ENCODE measurements around the gene RPS27L. TPM values are rescaled to one million over a fixed set of nuclear protein-coding genes. Genes with fewer than 3 reads are reported as not detected.

The RPS27L gene
- 89.3 and 173 TPM in 2 replicates for total RNA-seq (2014; rRNA removed)
- polyA plus RNA-seq (2012): 719 TPM

DNA sequence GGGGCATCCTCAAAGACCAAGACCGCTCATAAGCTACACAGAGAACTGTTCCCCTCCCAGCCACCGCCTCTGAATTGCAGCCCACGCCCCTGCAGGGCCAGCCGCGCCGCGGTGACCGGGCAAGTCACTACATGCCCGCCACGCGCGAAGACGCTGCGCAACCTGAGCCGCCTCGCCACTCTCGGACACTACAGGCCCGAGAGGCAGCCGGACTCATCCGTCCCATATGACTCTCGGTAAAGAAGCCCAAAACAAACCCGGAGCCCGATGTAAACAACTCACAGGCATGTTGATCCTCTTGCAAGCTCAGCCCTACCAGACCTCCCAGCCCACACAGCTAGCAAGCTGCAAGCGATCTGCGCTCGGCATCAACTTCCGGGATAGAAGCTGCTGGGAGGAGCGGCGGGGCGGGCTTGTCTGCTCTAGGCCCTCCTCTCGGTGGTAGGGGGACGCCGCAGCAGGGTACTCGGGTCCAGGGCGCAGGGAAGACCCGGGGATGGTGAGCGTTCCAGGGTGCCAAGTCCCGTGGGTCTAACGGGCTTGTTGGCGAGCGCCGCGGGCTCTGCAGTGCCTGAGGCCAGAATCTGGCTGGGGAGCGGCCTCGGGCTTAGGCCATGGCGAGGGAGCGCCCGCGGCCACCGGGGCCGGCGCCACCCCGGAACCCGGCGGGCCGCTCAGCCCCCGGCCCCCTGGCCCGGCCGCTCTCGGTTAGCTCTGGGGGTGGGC lies at the start of gene RPS27L:
TSS of gene RPS27L (minus strand) at position 360 of the 726 bp plus-strand sequence. CDS start at position 288, 72 bp downstream.
- peak; percentile 93 for DNase-seq (ENCODE audit: low read depth)

DNA sequence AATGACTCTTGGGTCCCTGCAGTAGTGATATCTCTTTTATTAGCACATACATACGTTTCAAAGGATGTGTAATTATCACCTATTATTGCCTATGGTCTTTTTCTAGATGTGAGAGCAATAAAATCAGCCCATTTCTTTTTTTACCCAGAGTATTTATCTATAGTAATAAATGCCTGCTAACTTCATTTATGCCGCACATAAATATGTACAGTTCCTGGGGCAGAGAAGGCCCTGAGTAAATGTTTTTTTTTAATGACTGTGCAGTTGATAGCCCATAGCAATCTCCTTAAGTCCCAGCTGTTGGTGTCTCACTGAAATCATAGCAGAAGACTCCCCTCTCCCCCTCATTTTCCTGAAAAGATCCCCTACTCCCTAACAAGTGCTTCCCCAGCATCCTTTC lies 48.8 kb upstream of the RPS27L start:
- DNase-seq (ENCODE audit: low read depth): no peak

DNA sequence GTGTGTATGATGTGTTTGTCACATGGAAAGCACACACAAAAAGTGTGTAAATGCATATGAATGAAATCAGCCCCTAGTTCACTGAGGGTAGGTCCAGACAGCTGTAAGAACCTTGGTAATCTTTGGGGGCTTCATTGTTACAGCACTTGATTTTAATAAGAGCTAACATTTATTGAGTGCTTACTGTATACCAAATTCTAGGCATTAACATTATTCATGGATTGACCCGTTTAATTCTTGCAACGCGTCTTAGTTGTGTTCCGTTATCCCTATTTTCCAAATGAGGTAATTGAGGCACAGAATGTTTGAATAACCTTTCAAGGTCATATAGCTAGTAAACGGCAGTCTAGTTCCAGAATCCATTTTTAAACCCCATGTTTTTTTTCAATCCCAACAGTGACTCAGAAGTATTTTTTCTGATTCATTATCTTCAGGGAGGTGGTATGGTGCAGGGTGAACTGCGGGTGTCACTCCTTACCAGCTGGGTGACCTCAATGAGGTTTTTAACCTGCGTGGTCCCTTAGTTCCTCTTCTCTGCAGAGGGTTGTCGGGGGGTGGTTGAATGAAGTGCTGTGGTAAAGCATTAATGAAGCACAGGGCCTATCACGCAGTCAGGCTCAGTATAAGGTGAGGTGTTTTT lies 46.3 kb upstream of the RPS27L start:
- DNase-seq (ENCODE audit: low read depth): peak; percentile 60

DNA sequence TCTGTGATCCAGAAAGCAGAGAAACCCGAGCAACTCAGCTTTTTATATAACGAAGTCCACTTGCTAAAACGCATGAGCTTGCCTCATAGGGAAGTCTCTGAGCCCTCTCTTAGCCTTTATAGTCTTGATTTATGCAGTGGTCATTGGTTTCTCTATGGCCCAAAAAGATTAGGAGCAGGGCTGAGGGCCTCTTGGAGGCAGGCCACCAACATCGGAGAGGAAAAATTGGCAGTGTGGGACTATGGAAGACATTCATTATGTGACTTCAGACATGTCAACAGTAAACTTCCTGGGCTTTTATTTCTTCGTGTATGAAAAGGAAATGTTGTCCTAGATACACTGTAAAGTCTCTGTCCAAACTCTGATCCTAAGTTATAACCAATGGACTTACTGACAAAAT lies 45.6 kb upstream of the RPS27L start:
- DNase-seq (ENCODE audit: low read depth): no peak

DNA sequence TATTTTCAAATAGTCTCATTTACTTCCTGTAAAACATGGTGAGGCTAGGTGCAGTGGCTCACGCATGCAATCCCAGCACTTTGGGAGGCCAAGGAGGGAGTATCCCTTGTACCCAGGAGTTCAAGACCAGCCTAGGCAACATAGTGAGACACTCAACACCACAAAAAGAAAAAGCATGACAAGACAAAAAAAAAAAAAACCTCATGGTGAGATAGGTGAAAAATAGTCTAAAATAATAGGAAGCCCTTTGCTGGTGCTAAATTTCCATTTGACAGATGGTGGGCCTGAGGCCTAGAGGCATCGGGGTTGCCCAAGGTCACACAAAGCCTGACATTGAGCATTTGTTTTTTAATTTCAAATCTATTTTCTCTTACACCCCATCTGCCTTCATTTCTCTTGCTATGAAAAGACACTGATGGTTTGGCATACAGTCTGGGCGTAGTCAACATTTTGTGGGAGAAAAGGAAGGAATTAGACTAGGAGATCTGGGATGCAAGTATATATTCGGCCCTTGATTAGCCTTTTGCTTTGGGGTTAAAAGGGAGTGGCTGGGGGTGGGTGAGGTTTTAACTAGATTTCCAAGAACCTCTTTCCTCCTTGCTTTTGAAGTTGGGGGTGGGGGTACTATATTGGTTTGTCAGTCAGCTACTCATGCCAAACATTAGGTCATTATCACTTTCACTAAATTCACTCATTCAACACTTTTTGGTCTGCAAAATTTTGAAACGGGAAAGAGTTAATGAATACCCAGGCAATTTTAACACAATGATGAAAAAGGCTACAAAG lies 43.4 kb upstream of the RPS27L start:
- DNase-seq (ENCODE audit: low read depth): no peak

DNA sequence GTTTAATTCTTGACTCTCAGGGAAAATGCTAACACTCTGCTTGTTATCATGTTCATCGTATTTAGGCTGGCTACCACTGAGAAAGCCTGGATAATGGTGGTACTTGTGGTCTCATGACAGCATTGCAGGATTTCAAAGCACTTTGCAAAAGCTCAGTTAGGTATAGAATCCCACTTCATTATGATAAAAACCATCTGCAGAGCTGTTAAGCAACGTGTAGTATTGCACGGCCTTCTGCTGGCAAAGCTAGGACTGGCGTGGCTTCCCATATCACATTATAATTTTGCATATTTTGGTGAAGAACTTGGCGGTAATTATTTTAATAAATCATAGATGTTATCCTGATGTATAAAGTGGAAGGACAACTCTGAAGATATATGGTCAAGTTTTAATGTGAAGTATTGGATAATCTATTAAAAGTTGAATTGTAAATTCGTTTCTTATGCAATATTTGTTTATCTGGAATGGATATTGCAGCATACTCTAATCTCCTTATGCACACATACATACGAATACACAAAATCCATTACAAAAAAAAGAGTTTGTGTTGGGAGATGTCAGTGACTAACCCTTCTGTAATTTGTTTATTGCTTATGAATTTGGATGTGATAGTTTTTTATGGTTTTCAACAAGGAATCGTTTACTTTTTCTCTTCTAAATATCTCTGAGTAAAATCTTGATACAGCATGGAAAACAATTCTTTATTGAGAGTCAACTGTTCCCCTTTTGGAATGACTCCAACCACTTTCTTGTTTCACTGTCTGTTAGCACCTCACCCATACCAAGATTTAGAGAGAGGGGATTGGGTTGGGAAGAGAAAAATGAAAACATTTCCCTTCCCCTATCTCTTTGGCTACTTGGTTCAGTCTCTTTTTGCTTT lies 41.3 kb upstream of the RPS27L start:
- no peak for DNase-seq (ENCODE audit: low read depth)

DNA sequence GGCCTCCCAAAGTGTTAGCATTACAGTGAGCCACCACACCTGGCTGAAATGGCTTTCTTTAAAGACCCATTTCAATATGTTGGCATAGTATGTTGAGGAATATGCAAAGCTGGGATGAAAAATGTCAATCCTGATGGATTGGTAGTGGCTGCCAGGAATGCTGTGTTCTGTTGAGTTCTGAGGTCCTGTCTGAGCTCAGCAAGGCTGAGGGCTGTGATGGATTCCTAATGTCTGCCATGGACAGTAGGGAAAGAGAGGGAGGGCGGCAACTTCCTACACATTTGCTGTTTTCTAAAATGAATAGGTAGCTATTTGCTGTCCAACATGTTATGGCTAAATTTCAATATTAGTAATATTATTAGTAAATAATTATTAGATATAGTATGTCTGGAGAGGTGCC lies 40.3 kb upstream of the RPS27L start:
- DNase-seq (ENCODE audit: low read depth): no peak

DNA sequence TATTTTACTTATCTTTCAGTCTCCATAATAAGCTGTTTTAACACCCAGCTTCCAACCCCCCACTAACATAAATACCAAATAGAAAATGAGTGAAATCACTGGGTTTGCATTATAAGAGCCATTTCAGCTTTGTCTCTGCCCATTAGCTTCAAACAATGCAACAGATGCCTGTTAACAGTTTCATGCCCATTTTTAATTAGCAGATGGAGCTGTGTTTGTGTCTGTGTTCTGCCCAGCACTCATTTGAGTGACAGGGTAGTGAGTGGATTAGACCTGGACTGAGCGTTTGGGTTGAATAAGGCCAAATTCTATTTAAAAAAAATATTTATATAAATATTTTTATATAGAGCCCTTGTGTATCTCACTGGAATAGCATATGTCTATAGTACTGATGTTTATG lies 39.6 kb upstream of the RPS27L start:
- DNase-seq (ENCODE audit: low read depth): no peak

DNA sequence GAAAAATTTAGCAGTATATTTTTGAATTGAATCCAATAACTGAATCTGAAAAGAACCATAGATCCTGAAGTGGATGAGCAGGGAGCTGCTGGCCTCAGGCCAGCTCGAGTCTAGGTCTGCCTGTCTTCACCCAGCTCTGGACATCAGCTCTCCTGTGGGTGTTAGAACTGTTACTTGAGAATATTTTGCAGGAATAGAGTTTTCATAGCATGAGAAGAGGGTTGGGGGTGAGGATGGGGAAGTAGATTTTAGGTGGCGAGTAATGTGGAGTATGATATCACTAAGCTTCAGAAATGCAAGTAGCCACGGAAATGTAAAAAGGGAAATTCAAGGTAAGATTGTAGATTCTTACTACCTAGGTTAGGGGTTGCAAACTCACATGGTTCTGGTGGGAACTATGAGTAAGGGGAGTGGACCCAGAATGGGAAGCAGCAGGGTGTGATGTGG lies 38.3 kb upstream of the RPS27L start:
- no peak for DNase-seq (ENCODE audit: low read depth)

DNA sequence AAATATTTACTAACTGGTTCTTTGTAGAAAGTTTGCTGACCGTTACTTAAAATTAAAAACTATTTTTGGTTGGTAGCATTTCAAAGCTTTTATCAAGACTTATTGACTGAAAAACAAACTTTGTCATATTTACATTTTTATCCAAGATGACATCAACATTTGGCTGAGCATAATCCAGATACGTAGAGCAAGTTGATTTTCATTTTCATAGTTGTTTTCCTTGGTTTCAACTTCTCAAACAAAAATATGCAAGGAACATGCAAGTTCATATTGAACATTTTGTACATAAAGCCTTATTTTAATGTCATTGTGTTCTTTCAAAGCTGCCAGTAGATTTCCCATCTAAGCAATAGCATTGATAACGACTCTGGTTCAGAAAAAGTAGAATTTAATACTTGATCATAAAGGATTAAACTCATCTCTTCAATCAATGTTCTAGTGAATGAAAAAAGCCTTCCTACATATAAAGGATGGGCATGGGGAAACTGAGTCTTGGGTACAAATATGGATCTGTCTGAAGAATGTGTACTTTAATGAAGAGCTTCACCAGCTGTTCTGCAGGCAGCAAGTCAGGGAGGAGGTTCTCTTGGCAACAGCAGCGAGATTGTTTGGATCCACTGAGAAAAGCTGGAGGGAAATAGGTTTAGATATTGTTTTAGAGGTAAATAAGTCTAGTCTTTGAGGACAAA lies 37.7 kb upstream of the RPS27L start:
- DNase-seq (ENCODE audit: low read depth): no peak

DNA sequence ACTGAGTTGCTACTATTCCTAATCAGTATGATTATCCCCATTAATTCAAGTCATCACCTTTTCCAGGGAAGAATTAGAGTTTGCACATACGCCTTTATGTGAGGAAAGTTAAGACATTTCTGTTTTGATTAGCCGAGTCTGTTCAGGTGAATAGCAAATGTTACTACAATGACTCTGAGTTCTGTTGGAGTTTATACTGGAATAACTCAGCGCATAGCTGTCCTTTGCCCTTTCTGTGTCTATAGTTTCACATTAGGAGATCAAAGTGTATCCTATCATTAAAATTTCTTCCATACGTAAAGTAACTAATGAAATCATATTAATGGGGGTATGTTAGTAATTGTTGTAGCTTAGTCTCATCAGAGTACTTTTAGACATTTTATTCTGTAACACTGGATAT lies 37.0 kb upstream of the RPS27L start:
- DNase-seq (ENCODE audit: low read depth): no peak

DNA sequence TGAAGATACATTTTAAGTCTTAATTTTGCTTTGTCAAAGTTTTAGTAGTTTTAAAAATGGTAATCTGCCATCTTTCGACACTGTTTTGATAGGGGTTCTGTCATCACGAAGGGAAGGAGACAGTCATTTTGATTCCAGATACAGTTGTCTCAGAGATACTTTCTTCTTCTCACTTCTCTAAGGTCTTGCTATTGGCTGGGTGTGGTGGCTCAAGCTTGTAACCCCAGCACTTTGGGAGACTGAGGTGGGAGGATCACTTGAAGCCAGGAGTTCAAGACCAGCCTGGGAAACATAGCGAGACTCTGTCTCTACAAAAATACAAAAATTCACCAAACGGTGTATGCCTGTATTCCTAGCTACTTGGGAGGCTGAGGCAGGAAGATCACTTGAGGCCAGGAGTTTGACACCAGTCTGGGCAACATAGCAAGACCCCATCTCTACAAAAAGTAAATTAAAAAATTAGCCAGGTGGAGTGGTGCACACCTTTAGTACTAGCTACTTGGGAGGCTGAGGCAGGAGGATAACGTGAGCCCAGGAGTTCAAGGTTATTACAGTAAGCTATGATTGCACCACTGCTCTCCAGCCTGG lies 35.4 kb upstream of the RPS27L start:
- no peak for DNase-seq (ENCODE audit: low read depth)

DNA sequence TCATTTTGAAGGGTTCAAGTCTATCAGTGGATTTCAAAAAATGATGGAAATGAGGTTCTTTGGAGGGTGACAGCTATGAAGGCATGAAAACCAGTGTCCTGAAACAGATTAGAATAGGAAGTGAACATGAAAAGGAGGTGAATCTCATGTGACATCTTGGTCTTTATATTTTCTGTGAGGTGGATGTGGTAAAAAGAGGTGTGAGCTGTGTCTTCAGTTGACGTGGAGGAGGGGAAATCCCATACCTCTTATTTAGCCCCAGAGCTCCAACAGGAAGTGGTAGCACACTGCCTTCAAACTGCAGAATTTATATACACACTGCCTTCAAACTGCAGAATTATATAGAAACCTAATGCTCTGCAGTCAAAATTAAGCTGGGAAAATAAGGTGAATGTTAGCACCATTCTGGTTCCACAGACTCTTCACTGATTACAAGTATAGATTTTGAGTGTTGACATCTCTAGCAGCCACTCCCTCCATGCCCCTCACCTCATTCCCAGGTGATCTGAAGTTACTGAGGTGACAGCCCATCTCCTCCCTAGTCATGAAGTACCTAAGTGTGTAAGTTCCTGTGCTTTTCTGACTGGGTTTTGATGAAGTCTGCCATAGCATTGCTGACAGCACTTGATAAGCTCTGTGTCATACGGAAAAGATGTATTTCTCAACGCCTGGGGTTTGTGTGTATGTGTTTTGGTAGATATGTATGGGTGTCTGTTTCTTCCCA lies 34.8 kb upstream of the RPS27L start:
- DNase-seq (ENCODE audit: low read depth): no peak

DNA sequence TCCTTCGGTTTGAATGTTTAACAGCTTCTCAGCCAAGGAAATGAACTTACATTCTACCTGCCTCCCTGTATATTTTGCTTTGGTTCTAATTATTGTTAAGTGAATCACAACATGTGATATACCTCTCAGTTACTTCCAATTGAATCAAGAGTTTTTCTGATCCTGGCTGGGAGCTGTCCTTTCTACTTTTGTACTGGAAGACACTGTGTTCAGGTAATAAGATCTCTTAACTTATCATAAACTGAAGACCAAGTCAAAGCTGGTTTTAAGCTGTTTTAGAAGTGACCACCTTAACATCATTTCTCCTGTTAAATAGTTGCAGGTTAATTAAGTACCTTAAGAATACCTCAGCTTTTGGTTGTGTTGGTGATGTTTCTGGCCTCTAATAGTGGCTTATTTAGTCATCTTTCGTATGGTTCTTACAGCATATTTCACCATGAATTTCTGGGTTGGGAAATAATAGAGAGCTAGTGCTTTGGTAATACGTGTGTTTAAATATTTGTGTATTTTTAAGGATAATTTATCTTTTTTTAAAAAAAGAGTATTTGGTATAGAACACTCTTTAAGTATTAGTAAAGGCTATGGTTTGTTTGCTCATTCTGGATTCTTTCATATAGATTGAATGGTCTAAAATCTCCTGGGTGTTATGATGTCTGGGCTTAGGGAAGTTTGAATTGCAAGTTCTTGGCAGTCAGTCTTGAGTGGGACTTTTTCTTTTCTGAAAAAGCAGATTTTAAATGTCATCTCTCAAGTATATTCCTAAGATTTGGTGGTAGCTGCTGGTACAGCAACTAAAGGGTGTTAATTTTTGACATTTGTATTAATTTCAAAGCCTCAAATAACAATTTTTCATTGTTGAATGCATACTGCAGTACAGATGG lies 33.7 kb upstream of the RPS27L start:
- DNase-seq (ENCODE audit: low read depth): no peak

DNA sequence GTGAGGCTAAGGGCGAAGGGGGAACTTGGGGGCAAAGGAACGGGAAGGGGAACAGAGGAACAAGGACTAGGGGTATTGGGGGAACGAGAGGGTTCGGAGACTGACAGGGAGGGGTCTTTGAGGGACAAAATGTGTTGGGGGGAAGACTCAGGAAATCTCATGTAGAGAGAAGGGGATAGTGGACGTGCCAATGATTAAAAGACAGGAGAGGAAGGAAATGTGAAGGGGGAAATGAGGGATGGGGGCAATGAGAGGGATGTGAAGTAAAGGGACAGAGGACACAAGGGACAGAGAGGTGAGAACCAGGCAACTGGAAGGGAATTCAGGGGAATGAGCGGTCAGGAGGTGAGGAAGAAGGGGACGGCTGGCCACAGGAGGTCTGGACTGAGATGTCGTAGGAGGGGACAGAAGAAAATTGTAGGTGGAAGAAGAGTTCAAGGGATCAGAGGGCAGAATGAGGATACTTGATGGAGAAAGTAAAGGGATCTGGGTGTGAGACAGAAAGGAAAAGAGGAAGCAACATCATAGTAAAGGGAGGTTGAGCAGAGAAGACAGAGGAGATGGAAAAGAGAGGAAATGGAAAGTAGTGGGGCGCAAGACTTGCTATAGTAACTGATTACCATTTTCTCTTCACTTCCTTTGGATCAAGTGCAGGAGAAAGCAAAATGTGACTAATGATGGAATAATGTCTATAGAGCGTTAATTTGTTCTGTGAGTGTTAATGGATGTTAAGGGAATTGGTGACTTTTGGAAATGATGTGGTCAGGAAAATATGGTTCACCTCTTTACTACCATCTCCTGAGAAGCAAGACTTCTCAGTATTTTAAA lies 32.9 kb upstream of the RPS27L start:
- no peak for DNase-seq (ENCODE audit: low read depth)

DNA sequence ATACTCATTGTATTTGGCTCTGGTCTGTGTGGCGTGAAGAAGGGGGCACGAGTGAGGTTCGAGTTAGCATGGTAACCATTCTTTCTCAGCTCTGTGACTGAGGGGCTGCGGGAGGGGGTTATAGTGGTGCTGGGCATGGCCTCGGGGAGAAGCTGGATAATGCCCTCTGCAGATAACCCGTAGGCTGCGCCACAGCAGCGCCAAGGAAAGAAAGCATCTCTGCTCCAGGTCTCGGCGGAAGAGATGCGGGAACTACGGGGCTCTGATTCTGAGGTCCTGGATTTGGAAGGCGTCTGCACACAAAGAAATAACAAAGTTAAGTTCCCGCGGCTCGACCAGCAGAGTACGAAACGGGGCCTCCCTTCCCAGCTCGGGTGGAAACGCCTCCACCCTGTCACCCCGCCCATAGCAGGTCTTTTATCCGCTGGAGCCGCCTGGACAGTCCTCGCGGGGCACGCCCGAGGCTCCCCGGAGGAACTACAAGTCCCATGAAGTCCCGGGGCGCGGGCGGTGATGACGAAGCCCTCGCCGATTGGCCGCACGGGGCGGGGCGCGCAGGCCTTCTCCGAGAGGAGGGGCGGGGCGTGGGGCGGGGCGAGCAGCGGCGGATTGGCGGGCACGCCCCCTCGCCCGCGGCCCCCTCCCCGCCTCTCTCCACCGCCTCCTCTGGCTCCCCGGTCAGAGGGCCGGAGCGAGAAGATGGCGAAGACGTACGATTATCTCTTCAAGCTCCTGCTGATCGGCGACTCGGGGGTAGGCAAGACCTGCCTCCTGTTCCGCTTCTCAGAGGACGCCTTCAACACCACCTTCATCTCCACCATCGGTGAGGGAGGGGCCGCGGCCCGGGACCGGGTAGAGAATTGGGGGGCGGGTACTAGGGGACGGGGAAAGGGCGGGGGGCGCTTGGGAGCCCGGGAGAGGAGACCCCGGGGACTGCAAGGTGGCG lies 31.9 kb upstream of the RPS27L start, which contains the start of gene RAB8B:
TSS of gene RAB8B (plus strand) at position 681 of the 946 bp plus-strand sequence. CDS start at position 700, 19 bp downstream.
- peak; percentile 97 for DNase-seq (ENCODE audit: low read depth)

Measured in LHCN-M2 (cell line).